WI38 (cell line): ENCODE data around the gene DIP2A.

ENCODE experiments used
- H3K4me3 ChIP-seq: 2 replicates; pipeline ENCODE4 v1.5.1; 2011; ENCODE audit warnings: low read depth, mild to moderate bottlenecking, control low read depth, low read length
- TF ChIP-seq, protein P1 (sequence below): IDR thresholded peaks from 2 replicates; pipeline ENCODE4 v1.5.1; 2012; ENCODE audit warnings: low read depth, mild to moderate bottlenecking, control low read depth, low read length

Gene DIP2A

DNA sequence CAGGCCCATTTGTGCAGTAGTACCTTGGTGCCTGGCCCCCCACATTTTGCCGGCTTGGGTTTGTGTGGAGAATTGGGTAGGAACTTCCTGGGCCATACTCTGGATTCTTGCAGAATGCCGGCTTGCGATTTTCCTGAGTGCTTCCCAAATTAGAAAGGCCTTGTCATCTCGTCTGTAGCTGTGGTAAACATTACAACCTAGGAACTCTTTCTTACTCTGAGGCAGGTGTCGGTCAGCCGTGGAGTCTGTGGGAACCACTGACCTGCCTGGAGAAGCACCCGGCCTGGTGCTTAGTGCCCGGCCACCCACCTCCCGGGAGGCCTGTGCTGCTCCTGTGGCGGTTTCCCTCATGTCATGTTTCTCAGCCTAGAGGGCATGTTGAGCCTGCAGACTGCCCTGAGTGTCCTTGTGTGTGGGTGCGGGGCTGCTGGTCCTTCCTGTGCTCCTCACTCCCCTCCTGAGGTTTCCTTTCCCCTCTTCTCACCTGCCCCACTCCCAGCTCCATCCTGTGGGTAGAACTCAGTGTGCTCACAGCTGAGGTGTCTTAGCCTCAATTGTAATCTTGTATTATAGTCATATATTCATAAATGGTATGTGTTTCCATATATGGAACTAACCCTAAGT, 81.5 kb downstream of the DIP2A start:
- TF ChIP-seq, protein P1, sequence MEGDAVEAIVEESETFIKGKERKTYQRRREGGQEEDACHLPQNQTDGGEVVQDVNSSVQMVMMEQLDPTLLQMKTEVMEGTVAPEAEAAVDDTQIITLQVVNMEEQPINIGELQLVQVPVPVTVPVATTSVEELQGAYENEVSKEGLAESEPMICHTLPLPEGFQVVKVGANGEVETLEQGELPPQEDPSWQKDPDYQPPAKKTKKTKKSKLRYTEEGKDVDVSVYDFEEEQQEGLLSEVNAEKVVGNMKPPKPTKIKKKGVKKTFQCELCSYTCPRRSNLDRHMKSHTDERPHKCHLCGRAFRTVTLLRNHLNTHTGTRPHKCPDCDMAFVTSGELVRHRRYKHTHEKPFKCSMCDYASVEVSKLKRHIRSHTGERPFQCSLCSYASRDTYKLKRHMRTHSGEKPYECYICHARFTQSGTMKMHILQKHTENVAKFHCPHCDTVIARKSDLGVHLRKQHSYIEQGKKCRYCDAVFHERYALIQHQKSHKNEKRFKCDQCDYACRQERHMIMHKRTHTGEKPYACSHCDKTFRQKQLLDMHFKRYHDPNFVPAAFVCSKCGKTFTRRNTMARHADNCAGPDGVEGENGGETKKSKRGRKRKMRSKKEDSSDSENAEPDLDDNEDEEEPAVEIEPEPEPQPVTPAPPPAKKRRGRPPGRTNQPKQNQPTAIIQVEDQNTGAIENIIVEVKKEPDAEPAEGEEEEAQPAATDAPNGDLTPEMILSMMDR: no peak
- no peak overlapping the region for H3K4me3 ChIP-seq

DNA sequence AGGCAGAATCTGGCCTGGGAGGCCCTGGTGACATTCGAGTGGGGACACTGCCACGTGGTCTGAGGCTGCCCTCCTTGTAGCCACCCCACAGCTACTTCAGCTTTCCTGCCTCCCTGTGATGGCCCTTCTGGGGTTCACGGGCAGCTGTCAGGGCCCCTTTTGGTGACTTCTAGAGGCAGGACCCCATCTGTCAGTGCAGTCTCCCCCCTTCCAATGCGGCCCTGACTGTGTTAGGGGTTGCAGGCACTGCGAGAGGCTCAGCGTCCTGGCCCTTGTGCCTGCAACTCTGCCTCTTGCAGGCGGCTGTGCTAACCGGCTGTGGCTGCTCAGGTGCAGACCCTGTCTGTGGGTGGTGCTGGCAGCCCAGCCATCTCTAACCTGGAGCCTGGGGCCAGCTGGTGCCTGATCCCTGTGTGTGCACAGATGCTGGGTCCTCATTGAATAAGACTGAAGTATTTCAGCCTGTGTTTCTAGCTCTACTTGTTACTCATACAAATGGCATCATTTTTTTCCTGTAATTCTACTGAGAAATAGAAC, 84.0 kb downstream of the DIP2A start:
- TF ChIP-seq, protein P1: no peak
- no peak overlapping the region for H3K4me3 ChIP-seq

DNA sequence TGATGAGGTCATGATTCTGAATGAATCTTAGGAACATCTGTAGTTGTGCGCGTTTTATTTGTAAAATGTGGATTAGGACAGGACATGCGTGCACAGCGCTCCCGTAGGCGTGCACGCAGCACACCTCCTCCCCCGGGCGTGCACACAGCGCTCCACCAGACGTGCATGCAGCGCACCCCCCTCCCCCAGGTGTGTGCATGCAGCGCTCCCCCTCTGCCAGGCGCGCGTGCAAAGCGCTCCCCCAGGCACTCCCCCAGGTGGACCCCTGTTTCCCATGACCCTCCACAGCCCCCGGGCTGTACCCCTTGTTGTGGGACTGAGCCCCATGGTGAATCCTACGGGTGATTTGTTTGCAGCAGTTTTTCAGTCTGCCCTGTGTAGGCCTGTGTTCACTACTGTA, 84.6 kb downstream of the DIP2A start:
- TF ChIP-seq, protein P1: no peak
- no peak overlapping the region for H3K4me3 ChIP-seq

DNA sequence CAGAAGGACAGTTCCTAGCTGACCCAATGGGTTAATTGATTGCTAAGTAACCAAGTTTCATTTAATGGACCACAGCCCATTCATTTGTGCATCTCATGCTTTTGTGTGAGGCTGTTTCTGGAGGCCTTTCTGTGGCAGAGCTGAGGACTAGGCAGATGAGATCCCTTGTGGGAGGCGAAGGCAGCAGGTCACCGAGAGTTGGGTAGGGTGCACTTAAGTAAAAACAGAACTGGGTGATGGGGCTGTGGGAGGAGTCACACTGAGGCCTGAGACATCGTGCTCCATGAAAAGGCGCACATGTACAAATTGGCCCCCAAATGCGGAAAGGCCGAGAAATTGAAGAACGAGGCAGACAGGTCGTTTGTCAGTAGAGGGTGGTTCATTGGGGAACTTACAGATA, 85.3 kb downstream of the DIP2A start:
- TF ChIP-seq, protein P1: no peak
- no peak overlapping the region for H3K4me3 ChIP-seq

DNA sequence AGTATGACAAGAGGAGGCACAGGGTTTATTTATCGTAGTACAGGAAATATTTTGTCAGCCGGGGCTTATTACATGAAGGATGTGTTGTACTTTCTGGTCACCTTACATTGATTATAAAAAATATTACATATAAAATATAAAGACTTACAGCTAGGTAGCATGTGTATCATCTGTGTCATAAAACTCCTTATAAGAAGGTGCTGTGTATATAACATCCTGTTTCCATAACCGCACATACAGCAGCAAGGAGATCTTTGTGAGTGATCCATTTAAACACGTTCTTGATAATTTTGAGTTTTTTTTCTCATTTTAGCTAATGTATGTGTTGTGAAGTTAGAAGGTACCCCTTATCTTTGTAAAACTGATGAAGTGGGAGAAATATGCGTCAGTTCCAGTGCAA, 86.1 kb downstream of the DIP2A start:
- H3K4me3 ChIP-seq: no peak overlapping the region
- TF ChIP-seq, protein P1: no peak

DNA sequence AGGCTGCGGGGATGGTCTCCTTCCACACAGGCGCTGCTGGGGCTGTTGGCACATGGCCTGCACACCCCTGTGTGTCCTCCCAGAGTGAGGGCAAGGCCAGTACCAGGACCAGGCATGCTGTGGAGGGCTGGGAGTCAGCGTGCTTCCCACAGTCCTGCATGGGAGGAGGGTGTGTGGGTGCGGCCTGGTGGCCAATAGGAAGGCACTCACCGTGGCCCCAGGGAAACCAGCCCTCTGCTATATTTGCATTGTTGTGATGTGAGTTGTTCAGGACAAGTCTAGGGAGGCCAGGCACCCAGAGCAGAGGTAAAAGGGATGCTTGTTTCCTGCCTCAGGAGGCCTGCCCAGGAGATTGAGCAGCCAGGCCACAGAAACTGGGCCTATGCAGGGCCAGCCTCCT, 86.7 kb downstream of the DIP2A start:
- H3K4me3 ChIP-seq: no peak overlapping the region
- TF ChIP-seq, protein P1: no peak

DNA sequence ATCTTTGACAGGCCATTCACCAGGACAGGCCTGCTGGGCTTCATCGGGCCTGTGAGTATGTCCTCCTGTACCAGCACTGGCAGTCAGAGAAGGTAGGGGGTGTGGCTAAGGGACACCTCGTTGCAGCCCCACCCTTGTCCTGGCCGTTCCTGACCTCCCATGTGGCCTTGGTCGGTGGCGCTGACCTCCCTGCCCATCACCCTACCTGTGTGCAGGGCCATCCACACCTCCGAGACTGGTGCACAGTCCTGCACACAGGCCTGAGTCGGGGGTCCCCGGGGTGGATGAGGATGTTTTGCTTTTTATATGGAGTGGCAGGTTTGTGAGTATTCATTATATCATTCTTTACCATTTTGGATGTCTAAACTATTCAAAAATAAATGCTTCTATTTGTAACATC, 87.2 kb downstream of the DIP2A start:
- H3K4me3 ChIP-seq: no peak overlapping the region
- TF ChIP-seq, protein P1: no peak
